NOMO-1 (cell line): Measurements from ENCODE around the gene PGP.
"Not testable (repeated sequence)": the region's sequence is repeated elsewhere in the genome, so short reads cannot be mapped to it uniquely, and the experiment has no call there.

Experiments used
- DNase-seq, 2 experiments: peaks; one replicate each; lab custom pipeline; 2025; ENCODE audit not compliant: unreplicated experiment in 2 of 2; lab: John Stamatoyannopoulos, UW

PGP gene

GRCh38 chr16:2204416-2205103 is 10.1 kb downstream of the PGP start:
- no peak for DNase-seq

DNA sequence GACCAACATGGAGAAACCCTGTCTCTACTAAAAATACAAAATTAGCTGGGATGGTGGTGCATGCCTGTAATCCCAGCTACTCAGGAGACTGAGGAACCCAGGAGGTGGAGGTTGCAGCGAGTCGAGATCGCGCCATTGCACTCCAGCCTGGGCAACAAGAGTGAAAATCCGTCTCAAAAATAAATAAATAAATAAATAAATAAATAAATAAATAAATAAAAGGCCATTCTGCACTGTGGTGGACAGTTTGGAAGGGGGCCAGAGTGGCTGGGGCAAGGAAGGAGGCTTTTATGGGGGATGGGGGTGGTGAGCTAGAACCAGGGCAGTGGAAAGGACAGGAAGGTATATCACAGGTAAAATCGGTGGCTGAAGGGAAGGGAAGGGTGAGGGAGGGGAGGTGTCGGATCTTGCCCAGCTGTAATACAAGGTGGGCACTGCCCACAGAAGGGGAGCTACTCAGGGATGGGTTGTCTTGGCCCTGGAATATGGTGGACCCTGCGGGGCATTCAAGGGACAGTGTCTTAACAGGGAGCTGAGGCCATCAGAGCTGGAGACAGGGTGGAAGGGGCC is 11.4 kb downstream of the PGP start:
- not testable (repeated sequence) for DNase-seq

- no peak for DNase-seq
Observed at GRCh38 chr16:2200313-2200712, 14.3 kb downstream of the PGP start.

DNA sequence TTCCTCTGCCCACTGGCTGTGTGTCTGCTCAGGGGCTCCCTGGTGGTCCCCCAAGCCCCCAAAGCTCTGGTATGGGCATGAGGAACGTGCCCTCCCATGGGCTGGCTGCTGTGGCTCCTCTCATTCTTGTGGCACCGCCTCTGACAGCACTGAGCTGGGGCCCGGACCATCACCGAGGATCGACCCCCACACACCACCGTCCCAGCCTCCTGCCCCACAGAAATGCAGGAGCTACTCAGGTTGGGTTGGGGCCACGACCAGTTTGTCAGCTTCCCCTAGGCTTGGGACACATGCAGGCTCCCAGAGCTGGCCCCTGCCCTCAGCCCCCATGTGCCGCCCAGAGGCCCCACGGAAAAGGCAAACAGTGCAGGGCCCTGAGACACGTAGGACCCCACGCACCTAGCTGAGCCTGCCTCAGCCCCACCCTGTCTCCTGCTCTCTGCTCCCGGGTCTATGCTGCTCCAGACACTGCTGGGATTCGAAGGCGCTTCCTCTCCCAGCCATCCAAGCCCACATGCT is 15.0 kb downstream of the PGP start:
- DNase-seq: no peak

DNA sequence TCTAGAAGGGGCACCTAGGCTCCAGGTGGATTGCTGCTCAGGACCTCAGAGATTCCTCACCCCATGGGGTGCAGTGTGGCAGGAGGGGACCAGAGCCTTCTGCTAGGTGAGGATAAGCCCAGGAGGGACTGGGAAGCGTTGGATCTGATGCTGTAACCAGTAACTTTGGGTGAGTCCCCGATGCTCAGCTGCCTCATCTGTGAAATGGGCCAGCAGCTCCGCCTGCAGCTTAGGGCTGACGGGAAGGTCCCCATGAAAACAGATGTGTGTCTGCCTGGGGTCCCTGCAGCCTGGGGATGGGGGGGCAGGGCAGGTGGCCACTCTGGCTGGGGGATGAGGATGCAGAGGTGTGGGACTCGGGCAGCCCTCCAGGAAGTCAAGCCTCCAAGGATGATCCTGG is 15.5 kb downstream of the PGP start:
- DNase-seq: no peak

- DNase-seq: no peak
Observed at GRCh38 chr16:2198283-2198682, 16.4 kb downstream of the PGP start.

DNA sequence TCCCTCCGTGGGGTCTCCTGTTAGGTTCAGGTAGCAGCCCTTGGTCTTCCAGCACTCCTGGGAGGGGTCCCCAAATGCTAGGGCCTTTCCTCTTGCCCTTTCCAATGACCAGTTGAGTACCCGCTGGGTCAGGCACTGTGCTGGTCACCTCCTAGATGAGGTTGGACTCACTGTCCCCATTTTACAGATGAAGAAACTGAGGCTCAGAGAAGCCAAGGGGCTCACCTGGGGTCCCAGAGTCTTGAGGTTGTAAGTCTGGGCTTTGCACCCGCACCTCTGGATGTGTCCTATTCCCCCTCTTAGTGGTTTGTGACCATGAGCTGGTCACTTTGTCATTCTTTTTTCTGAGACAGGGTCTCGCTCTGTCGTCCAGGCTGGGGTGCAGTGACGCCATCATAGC is 16.9 kb downstream of the PGP start:
- DNase-seq: no peak

DNA sequence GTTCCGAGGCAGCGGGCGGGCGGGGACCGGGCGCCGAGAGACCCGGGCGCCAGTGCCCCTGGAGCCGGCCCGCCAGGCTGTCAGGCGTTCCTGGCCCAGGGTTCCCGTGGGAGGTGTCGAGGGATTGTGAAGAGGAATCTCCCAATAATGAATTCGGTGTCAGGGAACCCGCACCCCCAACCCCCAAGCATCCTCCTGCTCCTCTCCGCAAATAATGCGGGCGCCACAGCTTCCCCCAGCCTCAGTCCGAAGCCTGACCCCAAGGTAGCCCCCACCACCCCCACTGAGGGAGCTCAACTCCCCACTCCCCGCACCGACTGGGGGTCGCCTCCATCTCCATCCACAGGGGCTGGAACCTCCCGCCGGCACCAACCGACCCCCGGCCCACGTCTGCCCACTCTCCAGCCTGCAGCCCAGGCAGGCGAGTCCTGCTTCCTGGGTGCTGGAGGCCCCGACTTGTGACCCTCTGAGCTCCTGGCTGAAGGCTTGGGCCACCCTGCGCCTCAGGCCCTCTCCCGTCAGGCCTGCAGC is 17.6 kb downstream of the PGP start:
- no peak for DNase-seq

DNA sequence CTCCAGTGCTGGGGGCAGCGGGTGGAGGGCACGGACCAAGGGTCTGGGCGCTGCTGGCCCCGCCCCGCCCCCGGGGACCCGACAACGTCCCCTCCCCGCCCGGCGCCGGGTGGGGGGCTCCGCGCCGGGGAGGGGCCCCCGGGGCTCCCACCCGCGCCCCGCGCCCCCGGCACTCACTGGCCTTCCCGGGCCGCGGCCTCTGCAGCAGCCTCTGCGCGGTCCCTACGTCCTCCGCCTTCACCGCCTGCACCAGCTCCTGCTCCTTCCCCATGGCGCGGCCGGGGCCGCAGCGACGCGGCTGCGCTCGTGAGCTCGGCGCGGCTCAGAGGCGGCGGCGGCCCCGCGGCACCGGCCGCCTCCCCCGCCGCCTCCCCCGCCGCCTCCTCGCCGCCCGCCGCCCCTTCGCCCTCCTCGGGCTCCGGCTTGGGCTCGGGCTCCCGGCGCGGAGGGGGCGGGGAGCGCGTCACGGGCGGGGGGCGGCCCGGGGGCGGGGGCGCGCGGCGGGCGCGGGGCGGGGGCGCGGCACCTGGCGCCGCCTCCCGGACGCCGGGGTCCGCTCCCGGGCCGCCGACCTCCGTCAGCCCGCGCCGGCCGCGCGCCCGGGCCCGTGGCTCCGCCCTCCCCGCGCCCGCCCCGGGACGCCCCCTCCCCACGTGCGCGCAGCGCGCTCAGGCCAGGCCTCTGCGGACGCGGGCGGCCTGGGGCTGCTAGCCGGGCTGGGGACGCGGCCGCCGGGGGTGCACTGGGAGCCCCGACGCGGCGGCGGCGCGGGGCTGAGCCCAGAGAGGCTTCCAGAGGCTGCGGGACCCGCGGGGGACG is 18.3 kb downstream of the PGP start, which contains the start of gene CASKIN1:
Gene CASKIN1 (minus strand): TSS at position 444 of the 819 bp plus-strand sequence. CDS start 173 bp downstream, at position 271.
- DNase-seq: peak; percentile 32 to 51

- DNase-seq: no peak
Observed at GRCh38 chr16:2195322-2196161, 19.1 kb downstream of the PGP start.

- peak; percentile 25 to 46 for DNase-seq
Observed at GRCh38 chr16:2194852-2195321, 19.8 kb downstream of the PGP start.

GRCh38 chr16:2194166-2194834 is 20.3 kb downstream of the PGP start:
- no peak for DNase-seq

GRCh38 chr16:2191446-2191706 is 23.3 kb downstream of the PGP start:
- DNase-seq: no peak

DNA sequence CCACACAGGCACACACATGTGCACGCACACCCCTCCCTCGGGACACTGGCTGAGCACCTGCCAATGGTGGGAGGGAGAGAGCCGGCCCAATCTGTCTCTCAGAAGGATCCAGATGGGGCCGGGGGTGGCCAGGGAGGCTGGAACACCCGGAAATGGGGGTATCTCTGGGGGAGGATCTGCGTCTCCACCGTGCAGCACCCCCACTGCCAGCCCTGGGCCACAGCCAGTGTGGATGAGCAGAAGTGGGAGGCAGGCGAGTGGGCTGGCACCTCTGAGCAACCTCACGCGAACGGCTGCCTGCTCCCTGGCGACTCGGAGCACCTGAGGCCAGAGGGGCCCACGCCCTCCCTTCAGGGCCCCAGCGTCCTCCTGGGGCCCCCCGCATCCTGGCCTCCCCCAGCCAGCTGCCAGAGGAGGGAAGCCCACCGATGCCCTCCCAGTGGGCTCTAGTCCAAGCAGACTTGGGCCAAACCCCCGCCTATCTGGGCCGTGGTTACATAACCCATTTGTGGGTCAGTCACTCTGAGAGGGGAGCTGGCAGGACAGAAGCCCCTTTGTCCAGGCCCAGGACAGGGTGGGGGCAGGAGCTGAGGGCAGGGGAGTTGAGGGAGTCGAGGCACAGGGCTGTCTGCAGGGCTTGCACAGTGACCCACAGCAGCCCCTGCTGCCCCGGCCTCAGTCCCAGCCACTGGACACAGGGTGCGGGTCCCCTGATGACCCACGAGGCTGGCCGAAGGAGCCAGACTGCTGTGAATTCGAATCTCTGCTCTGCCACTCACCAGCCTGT is 23.8 kb downstream of the PGP start:
- no peak for DNase-seq

GRCh38 chr16:2190002-2190658 is 24.5 kb downstream of the PGP start:
- no peak for DNase-seq

DNA sequence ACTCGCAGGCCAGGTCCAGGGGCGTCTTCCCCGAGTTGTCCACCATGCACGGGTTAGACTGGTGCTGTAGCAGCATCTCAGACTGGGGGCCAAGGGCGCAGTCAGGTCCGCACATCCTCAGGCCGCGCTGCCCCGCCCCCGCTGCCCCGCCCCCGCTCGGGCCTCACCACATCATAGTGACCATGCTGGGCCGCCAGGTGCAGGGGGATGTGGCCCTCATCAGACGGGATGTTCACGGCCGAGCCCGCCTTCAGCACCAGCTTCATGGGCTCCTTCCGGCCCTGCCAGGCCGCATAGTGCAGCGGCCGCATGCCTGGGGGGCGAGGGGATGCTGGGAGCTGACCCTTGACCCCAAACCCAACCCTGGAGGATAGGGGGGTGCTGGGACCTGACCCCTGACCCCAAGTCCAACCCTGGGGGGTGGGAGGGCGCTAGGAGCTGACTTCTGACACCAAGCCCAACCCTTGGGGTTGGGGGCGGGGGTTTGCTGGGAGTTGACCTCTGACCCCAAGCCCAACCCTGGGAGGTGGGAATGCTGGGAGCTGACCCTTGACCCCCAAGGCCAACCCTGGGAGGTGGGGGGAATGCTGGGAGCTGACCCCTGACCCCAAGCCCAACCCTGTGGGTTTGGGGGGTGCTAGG is 25.3 kb downstream of the PGP start:
- no peak for DNase-seq

DNA sequence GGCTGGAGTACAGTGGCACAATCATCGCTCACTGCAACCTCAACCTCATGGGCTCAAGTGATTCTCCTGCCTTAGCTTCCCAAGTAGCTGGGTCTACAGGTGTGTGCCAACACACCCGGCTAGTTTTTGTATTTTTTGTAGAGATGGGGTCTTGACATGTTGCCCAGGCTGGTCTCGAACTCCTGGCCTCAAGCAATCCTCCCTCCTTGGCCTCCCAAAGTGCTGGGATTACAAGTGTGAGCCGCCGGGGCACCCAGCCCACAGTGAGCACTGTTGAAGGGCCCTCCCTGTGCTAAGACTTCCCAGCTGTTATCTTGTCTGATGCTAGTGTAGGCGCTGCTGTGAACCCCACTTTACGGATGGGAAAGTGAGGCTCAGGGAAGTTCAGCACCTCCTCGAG is 26.2 kb downstream of the PGP start:
- no peak for DNase-seq

DNA sequence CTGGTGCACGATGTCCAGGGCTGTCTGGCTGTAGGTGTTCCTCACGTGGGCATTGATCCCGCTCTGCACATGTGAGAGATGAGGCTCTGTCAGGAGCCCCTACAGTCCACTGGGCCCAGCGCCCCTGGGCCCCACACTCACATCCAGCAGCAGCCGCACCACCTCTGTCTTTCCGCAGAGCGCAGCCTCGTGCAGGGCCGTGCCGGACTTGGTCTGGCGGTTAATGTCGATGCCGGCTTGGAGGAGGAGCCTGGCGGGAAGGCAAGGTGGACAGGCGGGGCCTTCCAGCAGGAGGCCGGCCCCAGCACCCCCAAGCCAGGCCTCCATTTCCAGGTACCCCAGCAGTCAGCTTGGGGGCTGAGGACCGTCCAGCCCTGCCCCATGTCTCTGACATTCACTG is 27.4 kb downstream of the PGP start:
- no peak for DNase-seq
